GM21447 (cell line): ENCODE results near the gene GRIP1.

Source experiments
- ATAC-seq: cut with Tn5 transposase; IDR thresholded peaks from one replicate; pipeline ENCODE4 v1.9.1; 2021; ENCODE audit not compliant: unreplicated experiment

GRIP1 gene, protein sequence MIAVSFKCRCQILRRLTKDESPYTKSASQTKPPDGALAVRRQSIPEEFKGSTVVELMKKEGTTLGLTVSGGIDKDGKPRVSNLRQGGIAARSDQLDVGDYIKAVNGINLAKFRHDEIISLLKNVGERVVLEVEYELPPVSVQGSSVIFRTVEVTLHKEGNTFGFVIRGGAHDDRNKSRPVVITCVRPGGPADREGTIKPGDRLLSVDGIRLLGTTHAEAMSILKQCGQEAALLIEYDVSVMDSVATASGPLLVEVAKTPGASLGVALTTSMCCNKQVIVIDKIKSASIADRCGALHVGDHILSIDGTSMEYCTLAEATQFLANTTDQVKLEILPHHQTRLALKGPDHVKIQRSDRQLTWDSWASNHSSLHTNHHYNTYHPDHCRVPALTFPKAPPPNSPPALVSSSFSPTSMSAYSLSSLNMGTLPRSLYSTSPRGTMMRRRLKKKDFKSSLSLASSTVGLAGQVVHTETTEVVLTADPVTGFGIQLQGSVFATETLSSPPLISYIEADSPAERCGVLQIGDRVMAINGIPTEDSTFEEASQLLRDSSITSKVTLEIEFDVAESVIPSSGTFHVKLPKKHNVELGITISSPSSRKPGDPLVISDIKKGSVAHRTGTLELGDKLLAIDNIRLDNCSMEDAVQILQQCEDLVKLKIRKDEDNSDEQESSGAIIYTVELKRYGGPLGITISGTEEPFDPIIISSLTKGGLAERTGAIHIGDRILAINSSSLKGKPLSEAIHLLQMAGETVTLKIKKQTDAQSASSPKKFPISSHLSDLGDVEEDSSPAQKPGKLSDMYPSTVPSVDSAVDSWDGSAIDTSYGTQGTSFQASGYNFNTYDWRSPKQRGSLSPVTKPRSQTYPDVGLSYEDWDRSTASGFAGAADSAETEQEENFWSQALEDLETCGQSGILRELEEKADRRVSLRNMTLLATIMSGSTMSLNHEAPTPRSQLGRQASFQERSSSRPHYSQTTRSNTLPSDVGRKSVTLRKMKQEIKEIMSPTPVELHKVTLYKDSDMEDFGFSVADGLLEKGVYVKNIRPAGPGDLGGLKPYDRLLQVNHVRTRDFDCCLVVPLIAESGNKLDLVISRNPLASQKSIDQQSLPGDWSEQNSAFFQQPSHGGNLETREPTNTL

DNA sequence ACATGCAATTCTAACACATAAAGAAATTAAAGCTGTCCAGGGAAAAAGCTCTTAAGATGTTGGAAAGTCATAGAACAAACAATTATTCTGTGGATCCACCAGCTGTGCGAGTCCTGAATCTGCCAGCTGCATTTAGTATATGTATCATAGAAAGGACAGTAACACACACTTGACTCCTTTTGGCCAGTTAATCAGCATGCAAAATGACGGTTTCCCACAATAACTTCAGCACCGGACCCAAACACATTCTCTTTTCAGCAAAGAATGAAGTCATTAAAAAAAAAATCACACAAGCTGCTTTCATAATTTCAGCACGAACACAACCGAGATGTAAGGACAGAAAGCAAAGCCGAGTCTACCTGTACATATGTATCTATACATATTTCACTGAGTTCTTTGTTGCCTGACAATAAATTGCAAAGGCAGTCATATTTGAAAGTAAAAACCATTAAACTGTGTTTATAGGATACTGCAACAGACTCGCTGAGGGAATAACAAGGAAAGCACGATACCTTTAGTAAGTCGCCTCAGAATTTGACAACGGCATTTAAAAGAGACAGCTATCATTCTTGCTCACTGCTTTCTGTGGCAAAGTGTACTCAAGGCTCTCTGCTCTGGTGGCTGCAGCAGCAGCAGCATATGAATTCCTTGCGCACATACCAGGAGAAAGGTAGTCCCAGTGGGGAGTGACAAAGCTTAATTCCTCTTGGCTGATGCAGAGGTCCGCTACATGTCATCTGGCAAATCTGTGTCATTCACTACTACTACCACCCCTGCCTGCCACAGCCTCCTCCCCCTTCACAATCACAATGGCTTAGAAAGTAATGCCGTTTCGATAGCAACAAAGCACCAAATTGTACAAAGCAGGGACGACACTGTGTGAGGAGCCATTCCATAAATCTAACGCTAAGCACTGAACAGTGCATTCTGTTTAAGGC is at the start of gene GRIP1:
Gene GRIP1 (minus strand): TSS at position 739 of the 938 bp plus-strand sequence. CDS start 172 bp downstream, at position 567.
- no peak for ATAC-seq

DNA sequence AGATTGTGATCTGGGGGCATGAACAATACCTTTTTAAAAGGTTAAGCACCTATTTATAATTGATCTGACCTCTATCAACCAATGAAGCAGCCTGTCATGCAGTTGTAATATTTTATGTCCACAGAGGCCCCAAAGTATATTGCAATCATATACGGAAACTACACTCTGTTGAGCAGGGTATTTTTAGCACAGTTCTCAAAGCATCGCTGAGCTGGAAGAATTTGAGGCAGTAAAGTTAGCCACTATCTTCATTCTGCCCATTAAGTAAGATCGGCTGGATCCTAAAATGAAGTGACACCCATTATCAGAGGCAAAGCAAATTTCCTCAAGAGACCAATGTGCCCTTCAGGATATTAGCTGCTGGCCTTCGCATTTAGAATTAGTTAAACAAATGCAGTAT is 47.7 kb upstream of the GRIP1 start:
- ATAC-seq, result no peak

DNA sequence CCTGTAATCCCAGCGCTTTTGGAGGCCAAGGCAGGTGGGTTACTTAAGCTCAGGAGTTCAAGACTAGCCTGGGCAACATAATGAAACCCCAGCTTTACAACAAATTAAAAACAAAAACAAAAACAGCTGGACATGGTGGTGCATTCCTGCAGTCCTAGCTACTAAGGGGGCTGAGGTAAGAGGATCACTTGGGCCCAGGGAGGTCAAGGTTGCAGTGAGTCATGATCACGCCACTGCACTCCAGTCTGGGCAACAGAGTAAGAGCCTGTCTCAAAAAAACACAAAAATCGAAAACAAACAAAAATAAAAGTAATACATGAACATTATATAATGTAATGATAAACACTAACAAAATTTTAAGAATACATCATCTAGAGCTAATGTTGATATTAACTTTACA is 46.2 kb upstream of the GRIP1 start:
- no peak for ATAC-seq

DNA sequence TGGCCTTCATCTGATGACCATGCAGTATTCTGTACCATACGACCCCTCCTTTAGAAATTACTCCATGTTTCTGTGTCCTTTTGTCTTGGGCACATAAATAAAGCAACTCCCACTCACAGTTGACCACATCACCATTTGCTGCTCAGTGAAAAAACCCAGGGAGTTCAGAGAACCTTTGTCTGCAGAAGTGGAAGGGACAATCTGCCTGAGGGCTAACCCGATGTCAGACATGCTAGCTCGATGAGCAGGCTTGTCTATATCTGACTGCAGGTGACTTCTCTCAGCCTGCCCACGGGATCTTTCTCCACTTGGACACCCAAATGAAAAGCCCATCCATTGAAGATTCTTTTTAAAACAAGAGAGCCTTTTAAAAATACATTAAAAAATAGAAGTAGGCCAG is 45.7 kb upstream of the GRIP1 start:
- no peak for ATAC-seq

DNA sequence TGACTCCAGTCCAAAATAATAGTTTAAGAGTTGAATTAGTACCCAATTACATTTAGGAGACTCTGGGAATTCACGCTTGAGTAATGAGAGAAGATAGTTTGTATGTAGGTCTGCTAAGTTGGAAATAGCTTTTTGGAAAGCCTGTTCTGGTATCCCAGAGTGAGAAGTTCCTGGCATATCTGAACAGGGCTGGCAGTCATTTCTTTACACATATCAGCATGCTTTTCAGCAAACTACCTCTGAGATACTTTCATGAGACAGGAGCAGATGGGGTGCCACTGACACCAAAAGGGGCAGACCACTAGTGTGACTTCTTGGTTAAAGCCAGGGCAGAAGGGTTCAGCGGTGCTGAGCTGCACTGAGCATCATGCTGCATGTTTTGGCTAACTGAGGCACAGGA is 45.1 kb upstream of the GRIP1 start:
- no peak for ATAC-seq

DNA sequence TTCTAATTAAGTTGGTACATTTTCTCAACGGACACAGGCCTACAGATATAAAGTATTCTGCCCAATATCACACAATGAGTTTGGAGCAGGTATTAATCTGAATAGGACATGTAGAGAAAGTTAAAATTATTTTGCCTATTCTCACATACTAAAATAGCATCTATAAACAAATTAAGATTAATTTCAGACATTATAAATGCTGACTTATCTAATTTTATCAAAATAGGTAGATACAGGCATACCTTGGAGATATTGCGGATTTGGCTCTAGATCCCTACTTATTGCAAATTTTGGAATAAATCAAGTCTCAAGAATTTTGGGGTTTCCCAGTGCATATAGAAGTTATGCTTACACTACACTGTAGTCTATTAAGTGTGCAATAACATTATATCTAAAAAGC is 41.0 kb upstream of the GRIP1 start:
- no peak for ATAC-seq

DNA sequence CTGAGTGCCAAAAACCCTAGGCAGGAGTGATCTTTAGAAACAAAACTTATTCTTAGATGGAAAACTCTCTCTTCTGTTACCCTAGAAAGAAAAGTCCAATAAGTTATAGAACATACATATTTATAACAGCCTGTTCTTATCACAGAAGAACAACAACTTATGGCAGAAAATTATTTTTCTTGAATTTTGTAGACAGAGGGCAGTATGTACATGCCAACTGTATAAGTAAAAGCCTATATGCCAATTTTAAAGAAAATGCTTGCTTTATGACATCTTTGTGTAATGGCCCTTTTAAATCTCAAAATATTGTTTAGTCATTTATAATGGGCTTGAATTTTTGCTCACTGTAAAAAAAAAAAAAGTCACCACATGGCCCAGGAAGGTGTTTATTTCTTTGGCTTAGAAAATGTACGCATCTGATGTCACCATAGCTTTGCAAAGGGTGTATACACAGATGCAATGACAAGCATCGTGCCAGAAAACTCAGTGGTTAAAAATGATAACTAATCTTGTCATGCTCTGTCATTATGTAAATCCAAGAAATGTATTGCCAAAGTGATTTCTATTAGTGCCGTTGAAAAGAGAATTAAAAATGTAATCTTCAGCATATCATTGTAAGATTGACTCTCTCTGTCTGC is 38.3 kb upstream of the GRIP1 start:
- no peak for ATAC-seq

DNA sequence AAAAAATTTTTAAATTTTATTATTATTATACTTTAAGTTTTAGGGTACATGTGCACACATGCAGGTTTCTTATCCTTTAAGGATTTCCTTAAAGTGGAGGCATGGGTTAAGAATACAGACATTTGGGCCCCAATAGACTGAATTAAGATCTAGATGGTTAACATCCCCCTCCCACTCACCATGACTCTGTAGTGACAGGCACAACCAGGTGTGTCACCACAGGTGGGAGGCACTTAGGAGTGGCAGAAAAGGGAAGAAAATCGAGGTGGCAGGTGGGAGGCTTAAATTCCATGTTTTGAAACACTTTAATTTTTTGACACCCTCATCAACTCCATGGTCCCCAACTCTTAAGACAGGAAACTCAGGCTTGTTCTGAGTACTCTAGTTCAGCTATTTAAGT is 37.6 kb upstream of the GRIP1 start:
- no peak for ATAC-seq

DNA sequence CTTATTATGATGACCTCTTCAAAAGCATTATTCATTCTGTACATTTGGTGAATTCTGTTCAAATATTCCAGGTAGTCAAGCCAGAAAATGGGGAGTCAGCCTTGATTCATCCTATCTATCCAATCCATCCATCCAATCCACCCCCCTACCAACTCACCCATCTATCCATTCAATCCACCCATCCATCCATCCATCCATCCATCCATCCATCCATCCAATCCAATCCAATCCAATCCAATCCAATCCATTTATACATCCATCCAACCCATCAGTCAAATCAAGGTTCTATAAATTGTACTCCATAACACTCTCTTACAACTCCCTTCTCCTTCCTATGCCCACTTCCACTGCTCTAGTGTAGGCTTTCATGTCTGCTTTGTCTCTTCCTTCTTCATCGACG is 35.8 kb upstream of the GRIP1 start:
- ATAC-seq, result no peak

DNA sequence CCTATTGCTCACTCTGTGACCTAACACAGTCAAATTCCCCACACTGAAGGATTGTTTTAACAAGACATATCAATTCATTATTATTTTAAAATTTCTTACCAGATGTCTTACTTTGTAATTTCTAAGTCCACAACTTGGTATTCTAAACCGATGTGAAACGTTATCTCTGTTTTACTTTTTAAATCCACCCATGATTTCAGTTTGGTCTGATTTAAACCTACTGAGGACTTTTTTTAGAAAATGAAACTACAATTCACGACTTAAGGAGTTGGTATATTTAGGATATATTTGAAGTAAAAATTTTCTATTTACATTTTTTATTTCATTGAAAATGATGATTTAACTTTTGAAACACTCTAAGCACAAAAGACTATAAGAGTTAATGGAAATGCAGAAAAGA is 35.1 kb upstream of the GRIP1 start:
- no peak for ATAC-seq

DNA sequence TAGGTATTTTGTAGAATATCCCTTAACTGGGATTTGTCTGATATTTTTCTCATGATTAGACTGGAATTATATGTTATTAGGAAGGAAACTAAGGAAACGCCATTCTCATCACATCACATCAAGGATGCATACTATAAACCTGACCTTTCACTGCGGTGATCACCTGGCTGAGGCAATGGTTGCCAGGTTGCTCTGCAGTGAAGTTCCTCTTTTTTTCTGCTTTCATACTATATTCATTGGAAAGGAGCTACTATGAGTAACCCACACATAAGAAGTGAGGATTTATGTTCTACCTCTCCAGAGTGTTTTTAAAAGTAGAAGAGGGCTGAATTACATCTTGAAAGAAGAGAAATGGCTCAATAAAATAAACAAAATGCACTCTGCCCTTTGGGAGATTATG is 31.0 kb upstream of the GRIP1 start:
- no peak for ATAC-seq

DNA sequence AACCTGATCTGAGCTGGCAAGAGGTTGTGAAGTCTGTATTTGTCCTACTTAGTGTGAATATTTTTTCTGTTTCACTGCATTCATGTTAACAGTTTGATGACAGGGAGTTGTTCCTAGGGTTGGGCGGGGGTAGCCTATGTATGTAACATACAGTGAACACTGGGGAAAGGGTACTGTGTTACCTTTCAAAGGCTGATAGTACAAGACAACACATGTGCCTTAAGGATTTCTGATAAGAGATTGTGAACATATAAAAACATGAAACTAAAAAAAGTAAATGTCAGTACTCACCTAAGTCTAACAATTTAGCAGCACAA is 30.5 kb upstream of the GRIP1 start:
- ATAC-seq, result no peak

DNA sequence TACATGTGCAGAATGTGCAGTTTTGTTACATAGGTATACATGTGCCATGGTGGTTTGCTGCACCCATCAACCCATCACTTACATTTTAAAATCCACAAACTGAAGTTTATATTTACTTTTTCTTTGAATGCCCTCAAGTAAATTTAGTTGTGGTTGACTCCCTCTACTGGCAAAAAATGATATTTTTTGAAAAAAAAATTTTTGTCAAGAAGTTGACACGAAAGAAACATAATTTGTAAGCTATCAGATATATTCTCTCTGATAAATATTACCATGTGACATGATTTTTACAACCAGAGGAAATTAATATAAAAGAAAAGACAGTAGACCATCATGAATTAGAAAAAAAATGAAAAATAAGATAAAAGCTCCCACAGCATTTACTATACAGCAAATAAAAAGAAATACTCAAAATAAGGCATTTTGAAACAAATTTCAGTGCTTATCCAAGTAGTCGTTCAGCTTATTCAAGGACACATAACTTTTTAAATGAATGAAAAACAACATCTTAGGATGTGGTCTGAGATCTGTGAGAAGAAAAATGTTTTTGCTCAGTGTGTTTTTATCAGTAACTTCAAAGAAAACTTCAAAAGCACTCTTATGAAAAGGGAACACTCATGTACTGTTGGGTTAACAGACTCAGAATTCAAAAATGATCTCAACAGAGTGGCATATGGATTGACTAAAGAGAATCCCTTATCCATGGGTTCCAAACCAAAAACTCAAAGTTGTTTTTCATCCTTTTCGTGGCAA is 30.0 kb upstream of the GRIP1 start:
- no peak for ATAC-seq

DNA sequence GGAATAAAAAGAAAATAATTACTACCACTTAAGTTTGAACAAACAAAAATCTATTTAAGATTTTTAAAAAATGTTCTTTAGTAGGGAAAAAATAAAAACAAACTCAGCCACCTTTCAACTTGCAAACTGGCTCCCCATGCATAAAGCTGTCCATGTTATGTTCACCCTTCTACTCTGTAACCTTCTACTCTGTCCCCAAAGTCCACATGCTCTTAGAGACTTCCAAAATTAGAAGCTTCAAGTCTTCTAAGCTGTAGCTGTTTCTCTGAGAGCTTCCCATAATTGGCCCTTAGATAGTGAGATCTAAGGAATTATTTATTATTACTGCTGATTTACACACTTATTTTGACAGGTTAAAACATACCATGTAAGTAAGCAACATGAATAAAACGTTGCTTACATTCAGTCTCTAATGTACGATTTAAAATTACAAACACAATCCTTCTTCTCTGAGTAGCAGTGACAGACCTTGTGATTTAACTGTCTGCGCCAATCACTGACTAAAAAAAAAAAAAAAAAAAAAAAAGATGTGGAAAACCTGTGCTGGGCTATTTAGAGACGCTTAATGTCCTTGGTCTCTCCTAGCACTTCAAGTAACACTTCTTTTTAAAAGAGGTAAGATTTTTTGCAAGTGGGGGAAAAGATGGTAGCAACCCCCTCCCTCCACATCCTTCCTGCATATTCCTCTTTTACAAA is 28.3 kb upstream of the GRIP1 start:
- ATAC-seq, result no peak

DNA sequence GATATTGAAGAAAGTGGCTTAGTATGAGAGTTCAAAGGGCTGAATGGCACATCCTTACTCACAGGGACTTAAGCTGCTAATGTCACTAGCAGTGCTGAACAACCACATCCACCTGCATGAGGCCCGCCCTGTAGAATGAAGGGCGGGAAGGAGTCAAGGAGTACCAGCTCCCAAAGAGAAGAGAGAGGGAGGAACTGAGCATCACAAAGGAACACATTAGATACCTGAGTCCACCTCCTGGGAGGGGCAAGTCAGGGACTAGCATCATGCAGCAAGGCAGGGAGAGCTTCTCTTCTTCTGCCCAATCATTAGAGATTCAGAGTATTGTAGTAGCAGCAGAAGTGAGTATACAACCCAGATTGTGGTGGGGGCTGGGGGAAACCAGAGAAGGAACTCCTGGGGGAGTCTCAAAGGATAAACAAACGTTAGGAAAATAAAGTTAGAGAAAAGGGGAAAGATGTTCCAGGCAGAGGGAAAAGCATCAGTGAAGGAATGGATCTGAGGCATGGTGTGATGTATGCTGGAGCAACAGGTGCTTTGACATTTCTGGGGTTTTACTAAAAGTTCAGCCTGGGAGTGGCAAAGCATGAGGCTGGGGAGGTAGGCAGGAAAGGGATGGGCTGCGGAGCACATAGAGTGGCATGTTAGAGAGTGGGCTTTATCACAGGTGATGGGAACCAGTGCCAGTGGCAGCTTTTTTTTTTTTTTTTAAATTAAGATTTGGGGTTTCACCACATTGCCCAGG is 21.0 kb upstream of the GRIP1 start:
- ATAC-seq, result no peak

DNA sequence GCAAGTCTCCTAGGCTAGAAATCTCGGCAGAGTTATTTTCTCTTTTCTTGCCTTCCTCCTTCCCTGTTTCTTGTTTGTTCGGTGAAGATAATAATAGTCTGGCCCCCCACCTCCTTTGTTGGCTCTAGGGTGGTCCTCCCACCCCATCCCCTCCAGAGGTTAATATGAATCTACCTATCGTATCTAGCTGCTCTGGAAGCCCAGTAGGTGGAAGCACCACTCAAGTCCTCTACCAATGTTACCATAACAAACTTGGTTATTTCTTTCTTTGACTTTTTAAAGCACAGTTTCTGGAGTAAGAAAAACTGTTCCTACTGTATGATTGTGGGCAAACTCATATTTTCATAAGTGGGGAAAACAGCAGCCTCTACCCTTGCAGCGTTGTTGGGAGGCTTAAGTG is 19.7 kb upstream of the GRIP1 start:
- no peak for ATAC-seq

DNA sequence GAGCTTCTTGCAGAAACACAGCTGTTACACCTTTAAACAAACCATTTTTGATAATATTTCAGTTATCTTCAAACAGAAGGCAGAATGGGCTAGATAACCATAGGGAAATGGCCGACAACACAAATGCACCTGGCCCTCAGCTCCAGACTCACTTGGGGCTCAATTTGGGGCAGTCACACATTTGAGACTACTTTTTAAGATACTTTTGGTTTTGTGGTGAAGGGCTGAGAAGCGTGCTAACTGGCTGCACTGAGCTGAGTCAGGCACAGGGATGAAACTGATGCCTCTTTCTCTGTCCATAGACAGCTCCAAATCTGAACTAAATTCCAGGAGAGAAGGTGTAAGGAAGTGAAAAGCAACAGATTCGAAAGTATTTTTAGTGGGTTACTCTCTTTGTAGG is 18.5 kb upstream of the GRIP1 start:
- no peak for ATAC-seq
